Eye (tissue), 1 donor: ENCODE data around the gene PIP4K2C.
A peak's percentile ranks its signal among the peaks of the same experiment; 100 is the strongest.
"Not testable (repeated sequence)": the region's sequence is repeated elsewhere in the genome, so short reads cannot be mapped to it uniquely, and the experiment has no call there.

ENCODE experiments used
- DNase-seq: peaks from one replicate; pipeline ENCODE4 v3.0.0-alpha.2; 2015

Gene PIP4K2C

GRCh38 chr12:57623811-57624390, 32.9 kb downstream of the PIP4K2C start:
- DNase-seq, result no peak

- DNase-seq, result no peak
Measured at GRCh38 chr12:57624441-57625220, 33.6 kb downstream of the PIP4K2C start.

GRCh38 chr12:57625261-57626032, 34.5 kb downstream of the PIP4K2C start:
- no peak for DNase-seq

GRCh38 chr12:57626111-57626920, 35.3 kb downstream of the PIP4K2C start:
- DNase-seq, result no peak

DNA sequence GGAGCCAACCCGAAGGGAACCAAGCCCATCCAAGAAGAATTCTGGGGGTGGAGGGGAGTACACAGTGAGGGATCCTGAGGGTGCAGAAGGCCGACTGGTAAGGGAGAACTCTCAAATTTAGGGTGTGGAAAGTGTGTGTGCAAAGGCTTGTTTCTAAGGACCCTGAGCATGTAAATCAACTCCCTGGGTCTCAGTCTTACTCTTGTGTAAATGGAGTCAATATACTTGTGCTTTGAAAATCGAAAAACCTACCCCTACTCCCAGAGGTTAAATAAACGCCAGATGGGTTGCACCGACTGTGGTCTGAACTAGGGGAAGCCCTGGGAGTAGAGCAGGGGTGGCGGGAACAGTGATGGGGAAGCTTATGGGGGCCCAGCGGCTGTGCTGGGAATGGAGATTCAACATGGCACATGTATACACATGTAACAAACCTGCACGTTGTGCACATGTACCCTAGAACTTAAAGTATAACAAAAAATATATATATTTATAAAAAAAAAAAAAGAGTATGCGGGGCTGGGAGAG, 36.0 kb downstream of the PIP4K2C start:
- DNase-seq, result no peak

DNA sequence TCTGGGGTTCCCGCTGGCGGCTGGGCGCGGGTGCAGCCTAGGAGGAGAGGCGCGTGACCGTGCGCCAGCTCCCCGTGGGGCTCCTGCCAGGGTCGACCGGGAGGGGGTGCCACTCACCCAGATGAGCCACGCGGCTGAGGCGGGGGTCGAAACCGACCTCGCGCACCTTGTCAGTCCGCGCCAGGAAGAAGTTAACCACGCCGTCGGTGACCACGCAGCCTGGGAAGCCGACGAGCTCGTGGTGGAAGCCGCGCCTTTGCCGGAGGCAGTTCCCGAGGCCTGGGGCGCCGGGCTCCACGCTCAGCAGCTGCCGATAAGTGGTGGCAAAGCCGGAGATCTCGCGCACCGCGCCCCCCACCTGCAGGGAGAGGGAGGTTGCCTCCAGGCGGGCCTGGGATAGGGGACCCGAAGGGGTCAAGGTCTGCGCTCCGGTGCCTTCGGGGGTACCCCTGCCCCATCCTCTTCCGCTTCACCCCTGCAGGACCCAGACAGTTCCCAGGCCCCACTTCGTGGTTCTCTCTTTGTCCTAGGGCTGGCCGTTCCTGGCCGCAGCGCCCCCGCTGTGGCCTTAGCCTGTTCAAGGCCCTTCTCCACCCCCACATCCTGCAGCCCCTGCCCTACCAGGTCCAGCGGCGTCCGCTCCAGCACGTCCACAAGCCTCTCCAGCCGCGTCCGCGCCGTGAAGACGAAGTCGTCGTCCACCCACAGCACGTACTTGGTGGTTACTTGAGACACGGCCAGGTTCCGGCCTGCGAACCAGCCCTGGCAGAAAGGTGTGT, 36.7 kb downstream of the PIP4K2C start:
- DNase-seq, result peak; percentile 49

DNA sequence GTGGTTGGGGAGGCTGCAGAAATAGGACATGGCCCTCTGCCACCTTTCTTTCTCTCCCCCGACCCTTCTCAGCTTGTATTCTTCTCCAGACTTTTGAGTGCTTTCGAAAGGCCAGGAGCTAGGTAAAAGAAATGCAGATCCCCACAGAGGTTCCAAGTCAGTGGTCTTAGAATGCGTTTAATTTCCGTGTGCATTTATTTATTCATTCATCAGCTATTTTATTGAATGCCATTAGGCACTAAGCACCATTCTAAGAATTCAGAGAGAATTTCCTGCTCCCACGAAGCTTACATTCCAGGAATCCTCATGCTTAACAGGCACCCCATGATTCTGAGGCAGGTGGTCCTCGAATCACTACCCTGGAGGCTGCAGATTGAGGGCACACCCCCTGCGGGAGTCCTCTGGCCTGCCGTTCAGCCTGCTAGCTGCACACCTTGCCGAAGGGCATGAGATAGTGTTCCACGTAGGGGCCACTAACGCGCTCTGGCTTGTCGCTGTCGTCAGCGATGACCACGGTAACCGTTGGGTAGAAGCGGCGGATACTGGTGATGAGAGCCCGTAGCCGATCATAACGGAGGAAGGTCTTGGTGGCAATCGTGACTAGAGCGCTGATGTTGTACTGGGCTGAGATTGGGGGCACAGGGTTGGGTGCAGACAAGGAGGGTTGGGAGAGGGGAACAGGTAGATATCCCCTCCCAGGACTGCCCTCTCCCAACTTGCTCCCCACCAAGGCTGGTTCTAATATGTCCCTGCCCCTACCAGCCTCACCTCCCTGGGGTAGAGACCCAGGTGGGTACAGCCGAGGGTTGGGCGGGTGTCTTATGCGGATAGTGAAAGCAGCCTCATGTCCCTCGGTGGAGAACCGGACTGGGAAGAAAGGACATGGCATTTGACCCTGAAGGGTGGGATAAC, 37.5 kb downstream of the PIP4K2C start:
- DNase-seq, result no peak

- no peak for DNase-seq
Measured at GRCh38 chr12:57629897-57630471, 39.0 kb downstream of the PIP4K2C start.

- no peak for DNase-seq
Measured at GRCh38 chr12:57630891-57631433, 40.0 kb downstream of the PIP4K2C start.

- no peak for DNase-seq
Measured at GRCh38 chr12:57631566-57632072, 40.6 kb downstream of the PIP4K2C start.

GRCh38 chr12:57632073-57632957, 41.3 kb downstream of the PIP4K2C start:
- peak; percentile 72 for DNase-seq

DNA sequence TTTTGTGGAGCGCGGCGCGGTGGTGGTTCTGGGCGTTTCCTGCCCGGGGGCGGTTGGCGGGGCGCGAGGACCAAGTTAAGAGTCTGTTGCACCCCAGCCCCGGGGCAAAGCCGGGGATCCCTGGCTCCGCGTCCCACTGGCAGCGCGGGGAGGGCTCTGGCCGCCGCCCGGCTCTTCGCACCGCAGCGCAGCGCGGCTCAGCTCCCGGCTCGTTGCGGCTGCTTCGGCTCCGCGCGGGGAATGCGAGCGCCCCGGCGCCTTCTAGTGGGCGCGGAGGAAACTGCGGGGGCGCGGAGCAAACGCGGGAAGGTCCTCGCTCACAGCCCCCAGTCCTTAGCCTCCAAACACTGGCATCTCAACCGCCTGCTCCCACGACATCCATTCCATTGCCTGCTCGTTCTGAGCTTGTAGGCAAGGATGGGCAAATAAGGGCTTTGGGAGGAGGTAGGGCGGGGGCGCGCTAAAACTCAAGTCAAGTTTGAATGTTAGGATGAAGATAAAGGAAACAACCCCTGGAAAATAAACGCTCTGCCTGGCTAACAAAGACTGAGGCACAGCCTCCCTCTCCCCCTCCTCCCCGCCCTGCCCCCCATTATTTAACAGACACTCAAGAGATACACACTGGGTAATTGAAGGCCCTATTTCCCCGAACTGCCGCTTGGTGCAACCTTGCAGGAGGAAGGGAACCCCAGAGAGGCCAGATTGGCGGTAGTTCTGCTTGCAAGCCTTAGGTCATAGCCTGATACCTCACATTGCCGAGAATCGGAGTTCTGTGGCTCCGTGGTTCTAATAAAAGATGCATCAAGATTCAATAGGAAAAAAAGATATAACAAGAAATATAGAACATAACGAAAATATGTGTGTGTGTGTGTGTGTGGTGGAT, 42.2 kb downstream of the PIP4K2C start, which contains the start of gene B4GALNT1:
Gene B4GALNT1, minus strand, starts transcription at position 244 of the 883 bp plus-strand sequence. CDS start 1,069 bp downstream, outside the sequence.
- peak; percentile 93 for DNase-seq

DNA sequence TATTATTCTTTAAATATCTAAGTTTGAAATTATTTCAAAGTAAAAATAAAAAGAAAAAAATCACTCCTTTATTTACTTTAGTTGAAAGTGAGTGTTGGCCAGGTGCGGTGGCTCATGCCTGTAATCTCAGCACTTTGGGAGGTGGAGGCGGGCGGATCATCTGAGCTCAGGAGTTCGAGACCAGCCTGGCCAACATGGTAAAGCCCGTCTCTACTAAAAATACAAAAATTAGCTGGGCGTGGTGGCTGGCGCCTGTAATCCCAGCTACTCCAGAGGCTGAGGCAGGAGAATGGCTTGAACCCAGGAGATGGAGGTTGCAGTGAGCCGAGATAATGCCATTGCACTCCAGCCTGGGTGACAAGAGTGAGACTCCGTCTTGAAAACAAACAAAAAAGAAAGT, 45.7 kb downstream of the PIP4K2C start:
- not testable (repeated sequence) for DNase-seq

DNA sequence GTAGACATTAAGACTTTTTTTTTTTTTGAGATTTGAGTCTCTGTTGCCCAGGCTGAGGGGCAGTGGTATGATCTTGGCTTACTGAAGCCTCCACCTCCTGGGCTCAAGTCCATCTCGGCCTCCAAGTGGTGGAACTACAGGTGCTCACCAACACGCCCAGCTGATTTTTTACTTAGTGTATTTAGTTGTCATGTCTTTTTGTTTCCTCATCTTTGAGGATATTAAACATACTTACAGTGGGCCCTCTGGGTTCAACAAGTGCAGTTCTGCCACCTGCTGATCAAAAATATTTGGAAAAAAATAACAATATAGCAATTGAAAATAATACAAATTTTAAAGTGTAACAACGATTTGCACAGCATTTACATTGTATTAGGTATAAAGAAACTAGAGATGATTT, 46.4 kb downstream of the PIP4K2C start:
- no peak for DNase-seq

DNA sequence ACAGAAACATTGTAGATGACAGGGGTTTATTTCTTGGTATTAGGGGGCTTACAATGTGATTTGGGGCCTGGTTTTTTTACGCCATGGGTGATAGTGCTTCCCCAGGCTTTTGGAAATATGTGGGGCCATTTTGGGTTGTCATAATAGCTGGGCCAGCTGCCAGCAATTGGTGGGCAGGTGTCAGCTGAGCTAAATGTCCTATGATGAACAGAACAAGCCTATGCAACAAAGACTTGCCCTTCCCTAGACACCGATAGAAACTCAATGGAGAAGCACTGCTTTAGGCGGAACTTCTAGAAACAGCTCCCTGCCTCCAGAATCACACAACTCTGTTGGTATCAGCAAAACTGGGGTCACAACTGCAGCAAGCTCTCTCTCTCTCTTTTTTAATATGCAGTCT, 47.1 kb downstream of the PIP4K2C start:
- DNase-seq, result no peak

- no peak for DNase-seq
Measured at GRCh38 chr12:57640175-57641042, 49.4 kb downstream of the PIP4K2C start.
